Measurements from ENCODE around the gene AKAP6.

AKAP6 gene

GRCh38 chr14:32329146-32329545, at the start of gene AKAP6:
Gene AKAP6 (plus strand): TSS chr14:32329298. CDS start chr14:32433494, 104,196 bp downstream.
- DNase-seq, result no peak

- DNase-seq, result no peak
These were observed 42.5 kb upstream of the AKAP6 start for GRCh38 chr14:32286602-32287001.

GRCh38 chr14:32296366-32296765, 32.7 kb upstream of the AKAP6 start:
- DNase-seq, result no peak

- no peak for DNase-seq
These were observed 30.8 kb upstream of the AKAP6 start for GRCh38 chr14:32298346-32298745.

- no peak for DNase-seq
These were observed 29.0 kb upstream of the AKAP6 start for GRCh38 chr14:32300136-32300535.

- DNase-seq, result no peak
These were observed 25.2 kb upstream of the AKAP6 start for GRCh38 chr14:32303865-32304264.

- DNase-seq, result no peak
These were observed 24.8 kb upstream of the AKAP6 start for GRCh38 chr14:32304296-32304695.

- no peak for DNase-seq
These were observed 22.5 kb upstream of the AKAP6 start for GRCh38 chr14:32306549-32306948.

GRCh38 chr14:32307881-32308582, 21.1 kb upstream of the AKAP6 start:
- no peak for DNase-seq

- DNase-seq, result no peak
These were observed 18.2 kb upstream of the AKAP6 start for GRCh38 chr14:32310876-32311275.

- DNase-seq, result no peak
These were observed 17.6 kb upstream of the AKAP6 start for GRCh38 chr14:32311294-32312009.

GRCh38 chr14:32312010-32312331, 17.1 kb upstream of the AKAP6 start:
- no peak for DNase-seq

- DNase-seq, result no peak
These were observed 15.2 kb upstream of the AKAP6 start for GRCh38 chr14:32313844-32314376.

GRCh38 chr14:32318087-32318795, 10.9 kb upstream of the AKAP6 start:
- no peak for DNase-seq

- no peak for DNase-seq
These were observed 9.6 kb upstream of the AKAP6 start for GRCh38 chr14:32319368-32320049.

GRCh38 chr14:32324601-32325000, 4.5 kb upstream of the AKAP6 start:
- no peak for DNase-seq

GRCh38 chr14:32327255-32327961, 1.7 kb upstream of the AKAP6 start:
- DNase-seq, result no peak

GRCh38 chr14:32329690-32330285, 690 bp downstream of the AKAP6 start:
- DNase-seq, result no peak

- no peak for DNase-seq
These were observed 1.4 kb downstream of the AKAP6 start for GRCh38 chr14:32330351-32331111.

GRCh38 chr14:32331206-32331605, 2.1 kb downstream of the AKAP6 start:
- peak; percentile 9 for DNase-seq

Measured in DMS79 (cell line).